GM12878 (cell line): ENCODE data around the gene FAM219A. TPM values are rescaled to one million over a fixed set of nuclear protein-coding genes. Genes with fewer than 3 reads are reported as not detected.

ENCODE experiments used
- ATAC-seq: fragments of 200-7000 bp; cut with Tn5 transposase; 3 replicates; pipeline ENCODE4 v1.9.1; 2020; ENCODE audit warnings: mild to moderate bottlenecking, moderate library complexity
- BruUV-seq: library from RNA; stranded (reverse); fragments of 400-500 nt; replicated peaks from 2 replicates; lab custom pipeline; 2021; lab: Mats Ljungman, UMichigan
- CTCF ChIA-PET: fragments of 300-600 bp; sonication (Branson Sonifier 250); formaldehyde crosslinking; extraction: SDS; loops from one replicate; lab custom pipeline; 2021; ENCODE audit warnings: inconsistent platforms; lab: Yijun Ruan, JAX
- POLR2A ChIA-PET: fragments of 350-600 bp; formaldehyde crosslinking; extraction: SDS; loops from one replicate; lab custom pipeline; 2021; ENCODE audit warnings: inconsistent platforms; lab: Charles Lee
- RAD21 ChIA-PET: fragments of 300-600 bp; sonication (Branson Sonifier 250); formaldehyde crosslinking; loops from one replicate; lab custom pipeline; 2023; ENCODE audit warnings: antibody characterized with exemption; ENCODE audit not compliant: unreplicated experiment; lab: Charles Lee
- SMC1A ChIA-PET: fragments of 300-600 bp; sonication (Branson Sonifier 250); formaldehyde crosslinking; loops from one replicate; lab custom pipeline; 2023; ENCODE audit not compliant: unreplicated experiment, uncharacterized antibody; lab: Charles Lee
- DNase-seq: peaks from one replicate; pipeline ENCODE4 v3.0.0-alpha.2; 2011; ENCODE audit warnings: low read depth, low spot score
- FAIRE-seq: peaks from 3 replicates; lab custom pipeline; 2011; peaks lifted over from hg19 to GRCh38; lab: Jason Lieb, UNC
- H2AFZ ChIP-seq: 2 replicates; pipeline ENCODE4 v1.6.0; 2011; ENCODE audit warnings: low read depth, low read length, control low read depth; ENCODE audit not compliant: control insufficient read depth
- H3K27ac ChIP-seq: 2 replicates; pipeline ENCODE4 v1.5.1; 2011; ENCODE audit warnings: control low read depth; ENCODE audit not compliant: control insufficient read depth, insufficient read depth
- H3K27me3 ChIP-seq, 2 experiments: replicated peaks in 1 of 2; 2 replicates each; pipeline versions ENCODE4 v1.6.0 to v1.6.1; 2011; ENCODE audit warnings: low read length in 1 of 2; ENCODE audit not compliant: control insufficient read depth in 2 of 2, insufficient read depth in 2 of 2
- H3K36me3 ChIP-seq, 2 experiments: 2 replicates each; pipeline ENCODE4 v1.5.1; 2011; ENCODE audit warnings: low read length in 1 of 2; ENCODE audit not compliant: control insufficient read depth in 2 of 2, insufficient read depth in 2 of 2
- H3K4me1 ChIP-seq: 2 replicates; pipeline ENCODE4 v1.6.1; 2011; ENCODE audit warnings: mild to moderate bottlenecking, low read length, moderate library complexity, mixed read lengths; ENCODE audit not compliant: control insufficient read depth, insufficient read depth
- H3K4me2 ChIP-seq: 2 replicates; pipeline ENCODE4 v1.6.0; 2011; ENCODE audit warnings: control low read depth; ENCODE audit not compliant: control insufficient read depth, insufficient read depth
- H3K4me3 ChIP-seq: fragments of 200-600 bp; sonication (generic); 2 replicates; pipeline ENCODE4 v1.5.1; 2016
- H3K79me2 ChIP-seq: 2 replicates; pipeline ENCODE4 v1.6.0; 2011; ENCODE audit warnings: low read length; ENCODE audit not compliant: control insufficient read depth, insufficient read depth
- H3K9ac ChIP-seq: 2 replicates; pipeline ENCODE4 v1.8.0; 2011; ENCODE audit warnings: low read length, control low read depth, mixed read lengths; ENCODE audit not compliant: control insufficient read depth, insufficient read depth
- H3K9me3 ChIP-seq: replicated peaks from 3 replicates; pipeline ENCODE4 v1.5.1; 2011; ENCODE audit warnings: mild to moderate bottlenecking, low read length; ENCODE audit not compliant: control insufficient read depth, insufficient read depth
- H4K20me1 ChIP-seq: 2 replicates; pipeline ENCODE4 v1.6.0; 2011; ENCODE audit not compliant: control insufficient read depth, insufficient read depth
- BCLAF1 ChIP-seq: fragments of 450-650 bp; IDR thresholded peaks from 2 replicates; pipeline ENCODE4 v1.6.1; 2017; ENCODE audit warnings: antibody characterized with exemption, mild to moderate bottlenecking, moderate library complexity
- CREB1 ChIP-seq: IDR thresholded peaks from 2 replicates; pipeline ENCODE4 v1.6.1; 2012; ENCODE audit warnings: low read depth, mild to moderate bottlenecking, inconsistent platforms
- FOXK2 ChIP-seq: fragments of 450-650 bp; IDR thresholded peaks from 2 replicates; pipeline ENCODE4 v1.6.1; 2017; ENCODE audit warnings: mild to moderate bottlenecking, moderate library complexity
- GATAD2B ChIP-seq: fragments of 450-650 bp; conservative IDR thresholded peaks from 2 replicates; pipeline ENCODE4 v1.6.1; 2017; ENCODE audit warnings: low read depth, mild to moderate bottlenecking, moderate library complexity
- LARP7 ChIP-seq: fragments of 450-650 bp; IDR thresholded peaks from 2 replicates; pipeline ENCODE4 v1.6.1; 2017; ENCODE audit warnings: mild to moderate bottlenecking
- MEF2B ChIP-seq: fragments of 450-650 bp; IDR thresholded peaks from 2 replicates; pipeline ENCODE4 v1.6.1; 2018; ENCODE audit warnings: mild to moderate bottlenecking, moderate library complexity; ENCODE audit not compliant: partially characterized antibody, poor library complexity, severe bottlenecking
- PAX5 ChIP-seq: IDR thresholded peaks from 2 replicates; pipeline ENCODE4 v1.6.1; 2011; ENCODE audit warnings: low read depth, low read length, borderline replicate concordance
- PBX3 ChIP-seq: IDR thresholded peaks from 2 replicates; pipeline ENCODE4 v1.6.1; 2011; ENCODE audit warnings: mild to moderate bottlenecking, low read depth, low read length, moderate library complexity; ENCODE audit not compliant: insufficient replicate concordance
- RUNX3 ChIP-seq: IDR thresholded peaks from 2 replicates; pipeline ENCODE4 v1.6.1; 2012; ENCODE audit warnings: low read length, inconsistent platforms
- SIN3A ChIP-seq: IDR thresholded peaks from 2 replicates; pipeline ENCODE4 v1.6.1; 2012; ENCODE audit warnings: low read depth, low read length, improper control_type of control experiment
- SIX5 ChIP-seq: IDR thresholded peaks from 2 replicates; pipeline ENCODE4 v1.6.1; 2011; ENCODE audit warnings: mild to moderate bottlenecking, low read depth, low read length, moderate library complexity; ENCODE audit not compliant: severe bottlenecking
- SREBF1 ChIP-seq: IDR thresholded peaks from 2 replicates; pipeline ENCODE4 v1.6.1; 2012; ENCODE audit warnings: mild to moderate bottlenecking, low read length
- YY1 ChIP-seq: IDR thresholded peaks from 2 replicates; pipeline ENCODE4 v1.6.1; 2011; ENCODE audit warnings: low read depth, mild to moderate bottlenecking, low read length
- ZNF592 ChIP-seq: fragments of 450-650 bp; IDR thresholded peaks from 2 replicates; pipeline ENCODE4 v1.6.1; 2017; ENCODE audit warnings: mild to moderate bottlenecking, moderate library complexity
- in situ Hi-C: fragments of 300-500 bp; cut with MboI; formaldehyde crosslinking; loops from 9 replicates; pipeline ENCODE4 v1.14.3; 2018; ENCODE audit warnings: mixed read lengths
- intact Hi-C: fragments of 100-400 bp; cut with micrococcal nuclease; formaldehyde crosslinking; loops from one replicate; pipeline ENCODE4 v1.14.2; 2022; ENCODE audit not compliant: unreplicated experiment
- polyA plus RNA-seq, 11 experiments: library from polyadenylated mRNA; depleted of rRNA in 4 of 11; unstranded in 6 of 11; stranded (reverse) in 5 of 11; fragments of >200 nt; fragmentation: Nextera tagmentation in 4 of 11; fragmentation: Illumina TruSeq in 1 of 11; extraction: Ambion mirVana in 4 of 11; extraction: Trizol in 1 of 11; gene quantifications; 1 replicate in 1 of 11; 2 replicates in 10 of 11; pipeline versions ENCODE4 v1.2.1 to v1.2.3, GENCODE V29; 2011 to 2016; ENCODE audit warnings: inconsistent platforms in 2 of 11, missing spikeins in 2 of 11, low read depth in 1 of 11
- total RNA-seq, 4 experiments: library from RNA; depleted of rRNA in 3 of 4; stranded (reverse); fragments of >200 nt in 3 of 4; fragmentation: Illumina TruSeq in 1 of 4; extraction: Trizol in 1 of 4; gene quantifications; 2 replicates each; pipeline versions ENCODE4 v1.2.1 to v1.2.3, GENCODE V29; 2013 to 2021
- TF ChIP-seq, protein P1 (sequence below): fragments of 450-650 bp; IDR thresholded peaks from 2 replicates; pipeline ENCODE4 v1.6.1; 2017; ENCODE audit warnings: mild to moderate bottlenecking, low read depth, inconsistent platforms; ENCODE audit not compliant: poor library complexity, severe bottlenecking

FAM219A gene
- total and polyA plus RNA-seq, 10 of the 15 experiments (the other 5 are each of a cell fraction or from before 2014, with no cell fraction given), result 0.11 to 2.0 (median 0.71) TPM

GRCh38 chr9:34446468-34446891 lies 11.9 kb downstream of the FAM219A start:
- H2AFZ ChIP-seq, result no peak overlapping the region
- H3K27ac ChIP-seq, result no peak overlapping the region
- no peak overlapping the region for H3K4me3 ChIP-seq
- H3K36me3 ChIP-seq, result no peaks in the 10 kb centered on the region
- peaks cover 6% of the 10 kb centered on the region; the same call in 1 of the 2 replicates for H4K20me1 ChIP-seq
- POLR2A ChIA-PET, result no interaction called here
- DNase-seq (no peak), FAIRE-seq (no peak), ATAC-seq (no peak)
- H3K4me1 ChIP-seq, result peaks cover 3% of the 10 kb centered on the region; the same call in 1 of the 2 replicates
- H3K27me3 ChIP-seq, result no peaks in the 10 kb centered on the region; a peak in 1 of 4 replicates
- intact Hi-C loops (no loop called here), in situ Hi-C loops (no loop called here)
- H3K9me3 ChIP-seq, result no peaks in the 10 kb centered on the region; the same call in 2 of the 3 replicates
- CTCF ChIA-PET, result interaction anchor here (0.7 to 2.4 kb wide), 5 partner anchors 15 to 146 kb away, joined by 3 to 6 read pairs (median 4); no protein-coding TSS in a partner anchor
- no peak overlapping the region for H3K4me2 ChIP-seq
- SMC1A ChIA-PET, result interaction anchor here (1.4 kb wide), 1 partner anchor 9 kb away, joined by 4 read pairs; no protein-coding TSS in a partner anchor
- H3K79me2 ChIP-seq, result no peaks in the 10 kb centered on the region
- RAD21 ChIA-PET, result interaction anchor here (1.2 kb wide), 1 partner anchor 8 kb away, joined by 3 read pairs; no protein-coding TSS in a partner anchor
- no TSS peak for BruUV-seq
- H3K9ac ChIP-seq, result no peak overlapping the region
- TF ChIP-seq RUNX3 (no peak), FOXK2 (no peak), GATAD2B (no peak), BCLAF1 (no peak), PAX5 (no peak), MEF2B (no peak), LARP7 (no peak), SREBF1 (no peak), SIX5 (no peak), YY1 (no peak), SIN3A (no peak), ZNF592 (no peak), CREB1 (no peak), PBX3 (no peak)
- TF ChIP-seq, protein P1, sequence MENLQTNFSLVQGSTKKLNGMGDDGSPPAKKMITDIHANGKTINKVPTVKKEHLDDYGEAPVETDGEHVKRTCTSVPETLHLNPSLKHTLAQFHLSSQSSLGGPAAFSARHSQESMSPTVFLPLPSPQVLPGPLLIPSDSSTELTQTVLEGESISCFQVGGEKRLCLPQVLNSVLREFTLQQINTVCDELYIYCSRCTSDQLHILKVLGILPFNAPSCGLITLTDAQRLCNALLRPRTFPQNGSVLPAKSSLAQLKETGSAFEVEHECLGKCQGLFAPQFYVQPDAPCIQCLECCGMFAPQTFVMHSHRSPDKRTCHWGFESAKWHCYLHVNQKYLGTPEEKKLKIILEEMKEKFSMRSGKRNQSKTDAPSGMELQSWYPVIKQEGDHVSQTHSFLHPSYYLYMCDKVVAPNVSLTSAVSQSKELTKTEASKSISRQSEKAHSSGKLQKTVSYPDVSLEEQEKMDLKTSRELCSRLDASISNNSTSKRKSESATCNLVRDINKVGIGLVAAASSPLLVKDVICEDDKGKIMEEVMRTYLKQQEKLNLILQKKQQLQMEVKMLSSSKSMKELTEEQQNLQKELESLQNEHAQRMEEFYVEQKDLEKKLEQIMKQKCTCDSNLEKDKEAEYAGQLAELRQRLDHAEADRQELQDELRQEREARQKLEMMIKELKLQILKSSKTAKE, result no peak
